GM21786 (cell line): Measurements from ENCODE around the gene NUDT15.

Experiments used
- ATAC-seq: cut with Tn5 transposase; IDR thresholded peaks from one replicate; pipeline ENCODE4 v1.9.1; 2021; ENCODE audit not compliant: unreplicated experiment

Gene NUDT15

GRCh38 chr13:48096670-48097069, 59.1 kb downstream of the NUDT15 start:
- no peak for ATAC-seq
